Stimulated activated CD8-positive, alpha-beta memory T cell treated with anti-CD3 and anti-CD28 coated beads, Interleukin-15, amount 100 ng/mL, for 4 hours (primary cell): ENCODE measurements around the gene SP140L.
"Not testable (repeated sequence)": the region's sequence is repeated elsewhere in the genome, so short reads cannot be mapped to it uniquely, and the experiment has no call there.

Experiments
- DNase-seq, 2 donors: peaks; one replicate each; pipeline ENCODE4 v3.0.0-alpha.2; 2020; ENCODE audit warnings: low read depth in 2 of 2

Gene SP140L

DNA sequence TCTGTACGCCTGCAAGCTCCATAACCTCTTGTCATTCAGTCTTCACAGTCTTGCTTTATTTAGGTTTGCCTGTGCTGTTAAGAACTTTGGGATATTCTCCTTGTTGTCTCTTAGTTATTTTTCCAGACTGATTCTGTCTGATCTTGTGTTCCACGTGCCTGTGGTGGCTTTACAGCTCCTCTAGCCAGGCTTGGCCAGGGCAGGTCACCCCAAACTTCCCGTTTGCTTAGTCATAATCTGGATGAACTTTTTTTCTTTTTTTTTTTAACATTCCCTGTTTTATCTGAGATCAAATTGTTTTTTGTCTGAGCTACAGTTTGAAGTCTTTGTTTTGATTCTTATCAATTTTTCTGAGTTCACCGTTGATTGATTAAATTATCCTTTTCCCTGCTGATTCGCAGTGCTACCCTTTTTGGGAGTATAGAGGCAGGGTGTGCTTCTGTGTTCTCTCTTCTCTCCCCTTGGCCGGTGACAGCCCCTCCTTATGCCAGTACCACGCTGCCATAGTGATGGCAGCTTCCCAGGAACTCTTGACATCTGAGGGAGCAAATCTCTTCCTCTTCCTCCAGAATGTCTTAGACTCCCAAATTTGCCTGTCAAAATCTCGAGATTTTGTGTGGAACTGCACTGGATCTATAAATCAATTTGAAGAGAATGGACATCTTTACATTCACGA lies 91.5 kb downstream of the SP140L start:
- DNase-seq: no peak

DNA sequence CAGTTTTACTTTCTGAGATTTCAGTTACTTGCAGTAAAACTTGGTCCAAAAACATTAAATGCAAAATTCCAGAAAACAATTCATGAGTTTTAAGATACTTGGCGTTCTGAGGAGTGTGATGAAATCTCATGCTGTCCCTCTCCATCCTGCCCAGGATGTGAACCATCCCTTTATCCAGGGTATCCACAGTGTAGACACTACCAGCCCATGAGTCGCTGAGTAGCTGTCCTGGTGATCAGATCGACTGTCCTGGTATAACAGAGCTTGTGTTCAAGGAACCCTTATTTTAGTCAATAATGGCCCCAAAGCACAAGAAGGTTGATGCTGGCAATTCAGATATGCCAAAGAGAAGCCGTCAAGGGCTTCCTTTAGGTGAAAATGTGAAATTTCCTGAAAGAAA lies 92.2 kb downstream of the SP140L start:
- DNase-seq: no peak

DNA sequence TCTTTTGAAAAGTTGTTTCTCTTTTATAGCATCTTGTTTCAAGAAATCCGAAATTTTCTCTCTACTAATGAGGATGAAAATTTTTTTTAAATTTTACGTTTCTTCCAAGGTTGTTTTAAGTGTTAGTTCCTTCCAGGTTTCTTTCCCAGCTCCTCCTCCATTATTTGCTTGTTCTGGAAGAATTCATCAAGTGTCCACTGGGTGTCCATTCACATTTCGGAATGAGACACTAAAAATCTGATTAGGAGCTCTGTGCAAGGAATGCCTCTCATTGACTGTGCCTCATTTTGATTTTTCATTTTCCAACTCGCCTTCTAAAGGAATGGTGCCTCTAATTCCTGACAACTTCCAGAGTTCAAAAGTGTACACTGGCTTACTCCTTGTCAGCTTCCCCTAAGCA lies 95.2 kb downstream of the SP140L start:
- DNase-seq: no peak

DNA sequence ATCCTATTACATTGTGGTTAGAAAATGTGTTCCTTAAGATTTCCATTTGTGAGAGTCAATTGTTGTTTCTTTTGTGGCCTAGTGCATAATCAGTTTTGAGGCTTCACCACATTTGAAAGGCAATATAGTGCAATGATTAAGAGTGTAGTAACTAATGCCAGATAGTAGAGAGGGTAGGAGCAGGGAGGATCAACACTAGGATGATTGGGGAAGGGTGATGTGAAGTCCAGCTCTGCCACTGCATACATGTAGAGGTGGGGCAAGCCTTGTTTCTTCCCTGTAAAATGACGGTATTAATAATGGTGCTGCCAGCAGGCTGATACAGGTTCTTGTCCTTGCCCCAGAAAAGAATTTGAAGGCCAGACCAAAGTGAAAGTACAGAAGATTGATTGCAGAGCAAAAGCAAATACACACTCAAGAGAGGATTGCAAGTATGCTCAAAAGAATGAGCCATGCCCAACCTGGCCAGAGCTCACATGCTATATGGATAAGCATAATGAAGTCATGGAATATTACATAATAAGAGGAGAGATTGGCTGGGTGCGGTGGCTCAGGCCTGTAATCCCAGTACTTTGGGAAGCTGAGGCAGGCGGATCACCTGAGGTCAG lies 97.0 kb downstream of the SP140L start:
- DNase-seq: no peak

DNA sequence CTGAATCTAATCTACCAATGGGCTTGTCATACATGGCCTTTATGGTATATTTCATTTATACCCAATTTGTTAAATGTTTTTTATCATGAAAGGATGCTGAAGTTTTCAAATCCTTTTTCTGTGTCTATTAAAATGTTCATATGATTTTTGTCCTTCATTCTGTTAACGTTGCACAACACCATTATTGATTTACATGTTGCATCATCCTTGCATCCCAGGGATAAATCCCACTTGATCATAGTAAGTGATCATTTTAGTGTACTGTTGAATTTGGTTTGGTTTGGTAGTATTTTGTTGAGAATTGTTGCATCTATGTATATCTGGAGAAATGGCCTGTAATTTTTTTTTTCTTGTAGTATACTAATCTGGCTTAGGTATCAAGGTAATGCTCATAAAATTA lies 98.4 kb downstream of the SP140L start:
- DNase-seq: no peak

DNA sequence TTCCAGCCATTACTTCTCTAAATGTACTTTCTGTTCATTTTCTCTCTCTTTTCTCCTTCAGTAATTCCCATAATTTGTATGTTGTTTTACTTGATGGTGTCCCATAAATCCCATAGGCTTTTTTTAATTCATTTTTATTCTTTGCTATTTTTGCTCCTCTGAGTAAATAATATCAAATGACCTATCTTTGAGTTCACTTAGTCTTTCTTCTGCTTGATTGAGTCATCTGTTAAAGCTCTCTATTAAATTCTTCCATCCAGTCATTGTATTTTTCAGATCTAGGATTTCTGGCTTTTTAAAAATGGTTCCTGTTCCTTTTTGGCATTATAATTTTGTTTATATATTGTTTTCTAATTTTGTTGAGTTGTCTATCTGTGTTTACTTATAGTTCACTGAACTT lies 102.5 kb downstream of the SP140L start:
- DNase-seq: no peak

DNA sequence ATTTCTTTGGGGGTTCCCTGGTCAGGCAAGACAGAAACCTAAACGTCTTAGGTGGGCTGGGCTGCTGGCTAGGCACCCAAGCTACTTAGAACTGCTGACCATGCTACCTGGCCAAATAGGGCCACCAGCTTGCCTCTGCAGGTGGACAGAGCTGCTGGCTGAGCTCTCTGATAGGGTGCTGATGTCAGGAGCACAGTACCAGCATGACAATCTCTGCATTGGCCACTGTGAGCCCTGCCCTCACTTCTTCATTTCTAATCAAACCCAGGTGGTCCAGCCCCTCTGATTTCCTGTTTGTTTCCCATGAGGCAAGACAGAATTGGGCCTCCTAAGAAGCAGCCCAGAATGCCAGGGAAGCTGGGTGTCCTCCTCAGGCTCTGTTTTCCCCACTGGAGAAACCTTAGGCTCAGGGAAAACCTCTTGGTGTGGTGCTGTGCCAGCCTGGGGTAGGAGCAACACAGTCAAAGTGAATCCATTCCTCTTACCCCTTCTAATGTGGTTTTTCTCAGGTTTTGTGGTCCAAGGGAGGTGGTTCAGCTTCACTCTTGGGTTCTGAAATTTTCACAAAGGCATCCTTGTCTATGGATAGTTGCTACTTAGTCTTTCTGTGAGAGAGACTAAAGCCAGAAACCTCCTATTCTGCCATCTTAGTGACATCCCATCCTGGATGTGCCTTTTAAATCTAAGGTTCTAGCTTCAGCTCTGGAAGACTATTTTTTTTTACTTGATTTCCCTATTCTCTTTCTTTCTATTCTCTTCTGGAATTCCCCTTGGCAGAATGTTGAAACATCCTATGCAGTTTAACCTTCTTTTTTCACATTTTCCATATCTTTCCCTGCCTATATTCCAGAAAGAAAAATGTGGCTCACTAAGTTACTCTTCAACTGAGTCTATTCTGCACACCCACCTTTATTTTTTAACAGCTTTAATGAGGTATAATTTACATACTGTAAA lies 104.2 kb downstream of the SP140L start:
- no peak for DNase-seq

DNA sequence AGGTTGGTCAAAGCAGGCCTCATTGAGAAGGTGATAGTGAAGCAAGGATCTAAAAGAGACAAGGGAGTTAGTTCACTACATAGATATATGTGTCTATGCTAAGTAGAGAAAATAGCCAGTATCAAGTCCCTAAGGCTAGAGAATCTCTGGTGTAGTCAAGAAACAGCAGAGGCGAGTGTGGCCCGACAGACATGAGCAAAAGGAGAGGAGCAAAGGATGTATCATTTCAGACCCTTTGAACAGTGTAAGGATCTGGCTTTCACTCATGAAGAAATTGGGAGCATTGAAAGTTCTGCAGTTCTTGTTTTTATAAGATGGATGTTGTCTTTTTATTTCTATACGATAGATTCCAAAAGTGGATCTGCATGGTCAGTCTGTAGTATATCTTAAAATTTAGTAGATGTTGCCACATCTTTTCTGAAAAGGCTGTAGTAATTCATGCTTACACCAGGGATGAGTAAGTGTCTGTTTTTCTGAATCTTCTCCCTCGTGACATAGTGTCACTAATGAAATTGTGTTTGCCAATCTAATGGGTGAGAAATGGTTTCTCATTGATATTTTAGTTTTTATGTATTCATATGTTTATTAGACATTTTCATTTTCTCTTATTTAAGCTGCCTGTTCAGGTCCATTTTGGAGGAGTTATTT lies 107.8 kb downstream of the SP140L start:
- DNase-seq: no peak

DNA sequence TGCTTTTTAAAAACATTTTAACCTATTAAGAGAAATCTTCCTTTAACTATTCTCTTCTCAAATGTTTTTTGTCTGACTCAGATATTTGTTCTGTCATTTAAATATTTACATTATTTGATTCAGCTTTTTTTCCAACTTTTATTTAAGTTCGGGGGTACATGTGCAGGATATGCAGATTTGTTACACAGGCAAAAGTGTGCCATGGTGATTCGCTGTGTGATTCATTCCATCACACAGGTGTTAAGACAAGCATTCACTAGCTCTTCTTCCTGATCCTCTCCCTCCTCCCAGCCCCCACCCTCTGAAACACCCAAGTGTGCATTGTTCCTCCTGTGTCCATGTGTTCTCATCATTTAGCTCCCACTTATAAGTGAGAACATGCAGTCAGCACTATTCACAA lies 108.4 kb downstream of the SP140L start:
- no peak for DNase-seq

DNA sequence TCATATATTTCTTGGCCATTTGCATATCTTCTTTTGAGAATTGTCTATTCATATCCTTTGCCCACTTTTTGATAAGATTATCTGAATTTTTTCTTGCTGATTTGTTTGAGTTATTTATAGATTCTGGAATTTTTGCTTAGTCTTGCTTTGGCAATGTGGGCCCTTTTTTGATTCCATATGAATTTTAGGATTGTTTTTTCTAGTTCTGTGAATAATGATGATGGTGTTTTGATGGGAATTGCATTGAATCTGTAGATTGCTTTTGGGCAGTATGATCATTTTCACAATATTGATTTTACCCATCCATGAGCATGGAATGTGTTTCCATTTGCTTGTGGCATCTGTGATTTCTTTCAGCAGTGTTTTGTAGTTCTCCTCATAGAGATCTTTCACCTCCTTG lies 112.1 kb downstream of the SP140L start:
- not testable (repeated sequence) for DNase-seq

DNA sequence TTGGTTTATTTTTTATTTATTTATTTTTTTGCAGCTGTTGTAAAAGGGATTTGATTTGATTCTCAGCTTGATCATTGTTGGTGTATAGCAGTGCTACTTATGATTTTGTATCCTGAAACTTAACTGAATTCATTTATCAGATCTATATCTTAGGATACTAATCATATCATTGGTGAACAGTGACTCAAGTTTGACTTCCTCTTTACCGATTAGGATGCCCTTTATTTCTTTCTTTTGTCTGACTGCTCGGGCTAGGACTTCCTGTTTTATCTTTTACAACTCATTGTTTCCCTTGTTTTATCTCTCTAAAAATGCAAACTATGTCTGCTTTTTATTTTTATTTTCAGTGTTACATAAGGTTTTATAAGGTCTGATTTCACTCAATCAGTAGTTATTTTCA lies 112.6 kb downstream of the SP140L start:
- no peak for DNase-seq

DNA sequence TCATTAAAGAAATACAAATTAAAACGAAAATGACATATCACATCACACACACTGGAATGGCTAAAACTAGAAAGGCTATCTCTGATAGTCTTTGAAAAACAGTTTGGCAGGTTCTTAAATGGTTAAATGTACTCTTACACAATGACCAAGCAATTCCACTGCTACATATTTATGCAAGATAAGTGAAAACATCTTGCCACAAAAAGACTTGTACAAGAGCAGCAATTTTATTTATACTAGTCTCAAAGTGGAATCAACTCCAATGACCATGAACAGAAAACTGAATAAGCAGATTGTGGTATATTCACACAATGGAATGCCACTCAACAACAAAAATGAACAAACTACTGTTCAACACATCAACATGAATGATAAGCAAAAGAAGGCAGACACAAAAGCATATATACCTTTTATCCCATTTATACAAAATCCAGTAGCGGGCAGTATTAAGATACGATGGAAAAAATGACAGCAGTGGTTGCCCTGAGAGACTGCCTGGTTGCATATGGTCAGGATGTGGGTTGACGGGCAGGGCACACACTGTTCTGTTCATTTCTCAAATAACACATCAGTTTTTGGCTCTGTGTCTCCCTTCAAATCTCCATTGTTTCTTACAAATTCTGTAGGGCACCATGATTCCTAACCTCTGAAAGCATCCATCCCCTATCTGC lies 114.4 kb downstream of the SP140L start:
- peak; percentile 17 to 43 for DNase-seq

DNA sequence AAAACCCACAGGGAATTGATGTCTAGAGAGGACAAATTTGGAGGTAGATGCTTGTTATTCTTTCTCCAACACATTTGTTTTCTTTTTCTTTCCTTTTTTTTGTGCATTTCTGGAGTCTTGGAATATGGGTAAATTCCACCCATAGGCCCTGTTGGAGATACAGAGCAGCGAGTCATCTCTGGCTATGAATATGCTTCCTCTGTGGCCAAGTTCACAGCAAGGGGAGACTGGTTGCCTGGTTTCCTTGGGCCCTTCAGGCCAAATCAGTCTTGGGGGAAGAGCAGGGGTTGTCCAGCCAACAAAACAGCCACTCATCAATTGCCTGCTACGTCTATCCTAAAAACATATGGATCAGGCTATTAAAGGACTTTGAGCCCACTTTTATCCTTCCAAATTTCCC lies 116.5 kb downstream of the SP140L start:
- DNase-seq: no peak

DNA sequence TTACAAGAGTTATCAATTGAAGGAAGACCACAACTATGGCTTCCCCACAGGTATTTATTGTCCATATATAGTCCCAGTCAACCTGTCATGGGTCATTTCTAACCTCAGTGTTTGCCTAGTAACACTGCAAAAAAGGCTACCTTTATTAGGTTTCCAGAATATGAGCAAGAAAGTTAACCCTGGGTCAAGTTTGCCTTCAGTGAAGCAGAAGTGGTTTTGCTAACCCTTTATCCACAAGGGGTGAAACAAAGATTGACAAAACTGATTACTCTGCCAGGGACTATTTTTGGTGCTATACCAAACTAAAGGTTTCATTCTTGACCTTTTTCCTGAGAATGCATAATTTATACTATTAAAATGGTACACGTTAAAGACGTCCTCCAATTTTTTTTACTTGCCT lies 117.8 kb downstream of the SP140L start:
- DNase-seq: no peak

DNA sequence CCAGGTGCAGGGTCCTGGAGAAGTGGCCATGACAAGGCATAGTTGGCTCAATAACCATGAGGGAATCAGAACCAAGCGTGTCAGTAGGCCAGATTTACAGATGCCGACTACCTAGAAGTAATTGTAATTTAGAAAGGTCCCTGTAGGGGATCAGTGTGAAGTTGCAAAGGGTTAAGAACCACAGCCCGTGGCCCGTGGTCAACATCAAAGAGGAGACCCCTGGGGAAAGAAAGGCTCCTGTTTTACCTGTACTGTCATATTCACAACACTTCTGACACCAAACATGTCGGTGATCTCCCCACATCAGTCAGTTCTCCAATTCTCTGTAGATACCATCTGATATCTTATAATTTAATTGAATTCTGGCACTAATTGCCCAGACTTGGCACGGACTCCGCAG lies 120.0 kb downstream of the SP140L start:
- DNase-seq: no peak

DNA sequence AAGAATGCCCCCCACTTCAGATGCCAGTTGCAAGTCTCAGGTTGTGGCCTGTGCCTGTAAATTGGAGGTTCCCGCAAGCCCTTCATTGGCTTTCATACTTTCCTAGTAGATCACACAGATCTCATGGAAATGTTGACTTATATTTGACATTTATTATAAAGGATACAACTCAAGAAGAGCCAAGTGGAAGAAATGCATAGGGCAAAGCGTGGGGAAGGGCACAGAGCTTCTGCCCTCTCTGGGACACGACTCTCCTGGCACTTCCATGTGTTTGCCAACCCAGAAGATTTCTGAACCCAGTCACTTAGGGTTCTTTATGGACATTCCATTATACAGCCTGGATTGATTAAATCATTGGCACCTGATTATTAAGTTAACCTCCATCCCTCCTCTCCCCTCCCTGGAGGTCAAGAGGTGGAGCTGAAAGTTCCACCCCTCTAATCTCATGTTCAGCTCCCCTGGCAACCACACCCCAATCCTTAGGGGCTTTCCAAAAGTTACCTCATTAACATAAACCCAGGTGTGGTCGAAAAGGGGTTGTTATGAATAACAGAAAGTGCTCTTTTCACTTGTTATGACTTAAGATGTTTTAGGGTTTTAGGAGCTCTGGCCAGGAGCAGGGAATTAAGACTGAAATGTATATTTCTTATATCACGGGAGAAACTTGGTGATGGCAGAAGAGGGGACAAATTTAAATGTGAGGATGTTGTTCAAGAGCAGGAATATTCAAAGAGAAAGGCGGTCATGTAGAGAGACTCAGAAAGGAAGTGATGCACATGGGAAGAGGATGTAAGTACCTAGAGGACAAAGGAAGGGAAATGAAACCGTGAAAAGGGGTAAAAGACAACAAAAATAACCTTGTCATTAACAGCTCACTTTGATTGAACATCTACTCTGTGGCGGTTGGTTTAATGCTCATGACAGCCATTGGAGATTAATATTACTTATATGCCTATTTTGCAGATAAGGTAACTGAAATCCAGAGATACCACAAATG lies 120.8 kb downstream of the SP140L start:
- DNase-seq: no peak

DNA sequence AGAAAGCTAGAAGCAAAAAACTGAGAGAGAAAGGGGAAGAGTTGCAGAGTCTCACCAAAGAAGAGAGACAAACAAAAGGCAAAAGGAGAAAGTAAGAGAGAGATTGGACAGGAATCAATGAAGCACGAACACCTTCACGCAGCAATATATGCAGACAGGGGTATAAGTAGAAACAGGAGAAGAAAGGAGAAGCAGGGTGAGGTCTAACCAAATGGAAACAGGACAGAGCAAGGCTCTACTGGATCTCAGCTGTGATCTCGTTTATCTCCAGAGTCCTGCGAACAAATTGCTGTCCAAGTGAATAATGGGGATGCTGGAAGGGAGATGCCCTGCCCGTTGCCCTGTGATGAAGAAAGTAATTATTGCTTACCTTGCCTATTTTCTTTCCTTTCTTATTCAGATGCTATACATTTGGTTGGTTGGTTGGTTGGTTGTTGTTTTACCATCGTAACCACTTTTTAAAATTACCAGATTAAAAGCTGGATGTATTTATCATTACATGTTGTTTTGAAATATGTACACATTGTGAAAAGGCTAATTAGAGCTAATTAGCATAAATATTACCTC lies 123.0 kb downstream of the SP140L start:
- no peak for DNase-seq

DNA sequence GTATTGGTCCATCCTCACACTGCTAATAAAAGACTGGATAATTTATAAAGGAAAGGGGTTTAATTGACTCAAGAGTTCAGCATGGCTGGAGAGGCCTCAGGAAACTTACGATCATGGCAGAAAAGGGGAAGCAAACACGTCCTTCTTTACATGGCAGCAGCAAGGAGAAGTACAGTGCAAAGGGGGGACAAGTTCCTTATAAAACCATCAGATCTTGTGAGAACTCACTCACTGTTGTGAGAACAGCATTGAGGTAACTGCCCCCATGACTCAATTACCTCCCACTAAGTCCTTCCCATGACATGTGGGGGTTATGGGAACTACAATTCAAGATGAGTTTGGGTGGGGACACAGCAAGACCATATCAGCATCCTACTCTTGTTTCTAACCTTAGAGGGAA lies 126.0 kb downstream of the SP140L start:
- DNase-seq: no peak
